Hepatocyte (in vitro differentiated cells): Measurements from ENCODE around the gene RNF43. TPM values are rescaled to one million over a fixed set of nuclear protein-coding genes. Genes with fewer than 3 reads are reported as not detected.

Experiments used
- DNase-seq: peaks from one replicate; pipeline ENCODE4 v3.0.0-alpha.2; 2016; ENCODE audit warnings: low spot score
- H2AFZ ChIP-seq: fragments of 200-600 bp; sonication (generic); 2 replicates; pipeline ENCODE4 v1.6.0; 2016; ENCODE audit warnings: antibody characterized with exemption, mild to moderate bottlenecking
- H3K27ac ChIP-seq: fragments of 200-600 bp; sonication (generic); 2 replicates; pipeline ENCODE4 v1.5.1; 2016; ENCODE audit warnings: mild to moderate bottlenecking
- H3K27me3 ChIP-seq: fragments of 200-600 bp; sonication (generic); 2 replicates; pipeline ENCODE4 v1.6.1; 2016
- H3K36me3 ChIP-seq: fragments of 200-600 bp; sonication (generic); replicated peaks from 2 replicates; pipeline ENCODE4 v1.5.1; 2016; ENCODE audit warnings: low read depth; ENCODE audit not compliant: insufficient read depth
- H3K4me1 ChIP-seq: fragments of 200-600 bp; sonication (generic); 2 replicates; pipeline ENCODE4 v1.5.1; 2016; ENCODE audit warnings: mild to moderate bottlenecking, moderate library complexity; ENCODE audit not compliant: insufficient read depth
- H3K4me2 ChIP-seq: fragments of 200-600 bp; sonication (generic); 2 replicates; pipeline ENCODE4 v1.6.0; 2016
- H3K4me3 ChIP-seq: fragments of 200-600 bp; sonication (generic); 2 replicates; pipeline ENCODE4 v1.5.1; 2016; ENCODE audit warnings: mild to moderate bottlenecking
- H3K79me2 ChIP-seq: fragments of 200-600 bp; sonication (generic); 2 replicates; pipeline ENCODE4 v1.6.0; 2017; ENCODE audit warnings: mild to moderate bottlenecking
- H3K9me2 ChIP-seq: fragments of 200-600 bp; sonication (generic); replicated peaks from 2 replicates; pipeline ENCODE4 v1.6.0; 2017; ENCODE audit warnings: mild to moderate bottlenecking; ENCODE audit not compliant: insufficient read depth
- H3K9me3 ChIP-seq: fragments of 200-600 bp; sonication (generic); 2 replicates; pipeline ENCODE4 v1.5.1; 2016; ENCODE audit warnings: low read depth, mild to moderate bottlenecking
- H4K20me1 ChIP-seq: fragments of 200-600 bp; sonication (generic); 2 replicates; pipeline ENCODE4 v1.6.0; 2016; ENCODE audit warnings: mild to moderate bottlenecking; ENCODE audit not compliant: insufficient read depth, poor library complexity, severe bottlenecking
- EZH2 ChIP-seq: fragments of 200-600 bp; sonication (generic); IDR thresholded peaks from 2 replicates; pipeline ENCODE4 v1.6.1; 2016; ENCODE audit warnings: antibody characterized with exemption, mild to moderate bottlenecking, borderline replicate concordance
- EZH2phosphoT487 ChIP-seq: fragments of 200-600 bp; sonication (generic); IDR thresholded peaks from one replicate; pipeline ENCODE4 v1.6.1; 2018; ENCODE audit warnings: antibody characterized with exemption, mild to moderate bottlenecking, low read depth, moderate library complexity; ENCODE audit not compliant: unreplicated experiment, severe bottlenecking
- WGBS: methylation state at CpG from one replicate; pipeline ENCODE4 v1.1.6; 2016; ENCODE audit warnings: low lambda C conversion rate; ENCODE audit errors: missing lambda C conversion rate; 5-methylcytosine and 5-hydroxymethylcytosine counted together
- polyA plus RNA-seq: library from polyadenylated mRNA; unstranded; fragments of >200 nt; fragmentation: Nextera tagmentation; extraction: Ambion mirVana; gene quantifications from 2 replicates; pipeline ENCODE4 v1.2.1, GENCODE V29; 2016
- total RNA-seq: library from RNA; depleted of rRNA; stranded (reverse); fragments of >200 nt; gene quantifications from 2 replicates; pipeline ENCODE4 v1.2.3, GENCODE V29; 2014
- TF ChIP-seq, protein P1 (sequence below): fragments of 200-600 bp; sonication (generic); IDR thresholded peaks from 2 replicates; pipeline ENCODE4 v1.5.1; 2016; ENCODE audit warnings: antibody characterized with exemption, mild to moderate bottlenecking; ENCODE audit not compliant: poor library complexity

RNF43 gene
- total and polyA plus RNA-seq, 2 experiments from 2014 or later: 10.1 to 12.4 TPM

DNA sequence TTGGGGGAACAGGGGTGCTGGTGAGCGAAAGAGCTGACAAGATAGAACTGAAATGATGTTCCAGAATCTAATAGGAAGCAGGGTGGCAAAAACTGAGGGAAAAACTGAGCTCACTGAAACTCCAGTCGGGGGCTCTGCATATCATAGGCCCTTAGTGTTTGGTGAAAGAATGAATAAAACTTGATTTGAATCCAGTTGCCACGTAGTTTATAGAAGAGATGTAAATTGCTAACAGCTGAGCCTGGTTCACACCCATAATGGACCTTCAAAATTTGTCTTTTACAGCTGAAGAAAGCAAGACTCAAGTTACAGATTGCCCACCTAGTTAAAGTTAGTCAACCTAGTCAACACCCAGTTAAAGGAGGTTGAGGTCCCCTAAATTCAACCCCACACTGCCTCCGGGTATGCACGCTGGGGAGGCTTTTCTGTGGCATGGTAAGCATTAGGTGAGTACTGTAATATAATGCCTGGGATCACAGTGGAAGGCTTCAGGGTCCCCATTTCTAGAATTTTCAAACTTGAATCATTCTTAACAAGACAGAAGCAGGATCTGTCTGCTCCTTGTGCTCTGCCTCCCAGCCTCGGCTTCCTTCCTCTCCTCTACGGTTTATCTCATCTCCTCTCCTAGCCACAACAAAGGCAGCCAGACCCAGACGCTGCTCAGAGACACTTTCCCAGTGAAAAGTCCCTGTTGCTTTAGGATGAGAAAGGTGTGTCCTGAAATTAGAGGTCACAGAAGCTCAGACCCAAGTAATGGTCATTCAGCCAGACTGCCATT, 38.4 kb downstream of the RNF43 start:
- Histone ChIP-seq H3K27me3 (no peaks in the 10 kb centered on the region), H3K36me3 (no peaks in the 10 kb centered on the region), H3K9me3 (no peaks in the 10 kb centered on the region), H3K9me2 (no peaks in the 10 kb centered on the region), H3K4me1 (peaks cover 82% of the 10 kb centered on the region), H2AFZ (no peak overlapping the region), H3K79me2 (peaks cover 64% of the 10 kb centered on the region), H3K27ac (peak overlapping the region; percentile 87), H3K4me2 (no peak overlapping the region), H4K20me1 (no peaks in the 10 kb centered on the region), H3K4me3 (no peak overlapping the region)
- no peak for DNase-seq
- WGBS: 60% methylated on average over 8 of the region's 8 CpGs
- TF ChIP-seq EZH2phosphoT487: no peak
- no peak for TF ChIP-seq EZH2
- TF ChIP-seq, protein P1, sequence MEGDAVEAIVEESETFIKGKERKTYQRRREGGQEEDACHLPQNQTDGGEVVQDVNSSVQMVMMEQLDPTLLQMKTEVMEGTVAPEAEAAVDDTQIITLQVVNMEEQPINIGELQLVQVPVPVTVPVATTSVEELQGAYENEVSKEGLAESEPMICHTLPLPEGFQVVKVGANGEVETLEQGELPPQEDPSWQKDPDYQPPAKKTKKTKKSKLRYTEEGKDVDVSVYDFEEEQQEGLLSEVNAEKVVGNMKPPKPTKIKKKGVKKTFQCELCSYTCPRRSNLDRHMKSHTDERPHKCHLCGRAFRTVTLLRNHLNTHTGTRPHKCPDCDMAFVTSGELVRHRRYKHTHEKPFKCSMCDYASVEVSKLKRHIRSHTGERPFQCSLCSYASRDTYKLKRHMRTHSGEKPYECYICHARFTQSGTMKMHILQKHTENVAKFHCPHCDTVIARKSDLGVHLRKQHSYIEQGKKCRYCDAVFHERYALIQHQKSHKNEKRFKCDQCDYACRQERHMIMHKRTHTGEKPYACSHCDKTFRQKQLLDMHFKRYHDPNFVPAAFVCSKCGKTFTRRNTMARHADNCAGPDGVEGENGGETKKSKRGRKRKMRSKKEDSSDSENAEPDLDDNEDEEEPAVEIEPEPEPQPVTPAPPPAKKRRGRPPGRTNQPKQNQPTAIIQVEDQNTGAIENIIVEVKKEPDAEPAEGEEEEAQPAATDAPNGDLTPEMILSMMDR: no peak

- Histone ChIP-seq H3K4me1 (peaks cover 71% of the 10 kb centered on the region), H3K4me2 (no peak overlapping the region)
- TF ChIP-seq EZH2phosphoT487 (no peak), EZH2 (no peak)
- TF ChIP-seq, protein P1: no peak
Observed at GRCh38 chr17:58377661-58378060, 39.7 kb downstream of the RNF43 start.

DNA sequence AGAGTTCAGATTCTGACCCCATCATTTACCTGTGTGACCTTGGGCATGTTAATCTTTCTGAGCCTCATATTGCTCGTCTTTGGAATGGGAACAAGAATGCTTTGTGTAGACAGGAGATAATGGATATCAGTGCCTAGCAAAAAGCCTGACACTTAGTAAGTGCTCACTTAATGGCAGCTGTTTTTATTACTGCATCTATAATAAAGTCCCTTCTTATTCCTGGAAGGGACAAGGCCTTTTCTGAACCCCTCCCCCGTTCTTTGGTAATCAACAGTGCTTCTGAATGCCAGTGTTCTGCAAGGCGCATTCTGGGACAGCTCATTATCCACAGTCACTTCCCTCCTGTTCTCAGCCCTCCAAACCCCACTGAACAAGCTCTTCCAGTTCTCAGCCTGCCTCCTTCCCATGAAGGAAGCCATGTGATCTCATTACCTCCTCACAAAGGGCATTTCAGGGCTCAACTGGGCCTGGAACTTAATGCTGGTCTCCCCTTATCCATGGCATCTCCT, 40.2 kb downstream of the RNF43 start:
- WGBS: 56% methylated on average over 3 of the region's 3 CpGs
- Histone ChIP-seq H3K9me3 (no peaks in the 10 kb centered on the region), H3K9me2 (no peaks in the 10 kb centered on the region), H3K4me1 (peaks cover 65% of the 10 kb centered on the region), H3K79me2 (peaks cover 67% of the 10 kb centered on the region), H3K27ac (peak overlapping the region; percentile 68), H4K20me1 (no peaks in the 10 kb centered on the region), H3K27me3 (no peaks in the 10 kb centered on the region), H3K36me3 (no peaks in the 10 kb centered on the region), H3K4me3 (no peak overlapping the region), H2AFZ (no peak overlapping the region), H3K4me2 (no peak overlapping the region)
- peak; percentile 74 for DNase-seq
- TF ChIP-seq, protein P1: no peak
- TF ChIP-seq EZH2 (no peak), EZH2phosphoT487 (no peak)

More at GRCh38 chr17:58377661-58378060, 39.7 kb downstream of the RNF43 start:
- Histone ChIP-seq H3K9me2 (no peaks in the 10 kb centered on the region), H3K4me3 (no peak overlapping the region), H3K36me3 (no peaks in the 10 kb centered on the region), H4K20me1 (no peaks in the 10 kb centered on the region), H3K9me3 (no peaks in the 10 kb centered on the region), H3K27me3 (no peaks in the 10 kb centered on the region), H3K79me2 (peaks cover 67% of the 10 kb centered on the region), H2AFZ (no peak overlapping the region), H3K27ac (peak overlapping the region; percentile 41)
- DNase-seq: no peak
- WGBS: 52% methylated on average over 5 of the region's 5 CpGs
